HG03135 (cell line): ENCODE results near the gene SPINK5.
"Not testable (repeated sequence)": the region's sequence is repeated elsewhere in the genome, so short reads cannot be mapped to it uniquely, and the experiment has no call there.

ENCODE experiments used
- ATAC-seq: cut with Tn5 transposase; IDR thresholded peaks from one replicate; pipeline ENCODE4 v1.9.1; 2021; ENCODE audit warnings: mild to moderate bottlenecking, moderate library complexity; ENCODE audit not compliant: unreplicated experiment

SPINK5 gene, protein sequence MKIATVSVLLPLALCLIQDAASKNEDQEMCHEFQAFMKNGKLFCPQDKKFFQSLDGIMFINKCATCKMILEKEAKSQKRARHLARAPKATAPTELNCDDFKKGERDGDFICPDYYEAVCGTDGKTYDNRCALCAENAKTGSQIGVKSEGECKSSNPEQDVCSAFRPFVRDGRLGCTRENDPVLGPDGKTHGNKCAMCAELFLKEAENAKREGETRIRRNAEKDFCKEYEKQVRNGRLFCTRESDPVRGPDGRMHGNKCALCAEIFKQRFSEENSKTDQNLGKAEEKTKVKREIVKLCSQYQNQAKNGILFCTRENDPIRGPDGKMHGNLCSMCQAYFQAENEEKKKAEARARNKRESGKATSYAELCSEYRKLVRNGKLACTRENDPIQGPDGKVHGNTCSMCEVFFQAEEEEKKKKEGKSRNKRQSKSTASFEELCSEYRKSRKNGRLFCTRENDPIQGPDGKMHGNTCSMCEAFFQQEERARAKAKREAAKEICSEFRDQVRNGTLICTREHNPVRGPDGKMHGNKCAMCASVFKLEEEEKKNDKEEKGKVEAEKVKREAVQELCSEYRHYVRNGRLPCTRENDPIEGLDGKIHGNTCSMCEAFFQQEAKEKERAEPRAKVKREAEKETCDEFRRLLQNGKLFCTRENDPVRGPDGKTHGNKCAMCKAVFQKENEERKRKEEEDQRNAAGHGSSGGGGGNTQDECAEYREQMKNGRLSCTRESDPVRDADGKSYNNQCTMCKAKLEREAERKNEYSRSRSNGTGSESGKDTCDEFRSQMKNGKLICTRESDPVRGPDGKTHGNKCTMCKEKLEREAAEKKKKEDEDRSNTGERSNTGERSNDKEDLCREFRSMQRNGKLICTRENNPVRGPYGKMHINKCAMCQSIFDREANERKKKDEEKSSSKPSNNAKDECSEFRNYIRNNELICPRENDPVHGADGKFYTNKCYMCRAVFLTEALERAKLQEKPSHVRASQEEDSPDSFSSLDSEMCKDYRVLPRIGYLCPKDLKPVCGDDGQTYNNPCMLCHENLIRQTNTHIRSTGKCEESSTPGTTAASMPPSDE

DNA sequence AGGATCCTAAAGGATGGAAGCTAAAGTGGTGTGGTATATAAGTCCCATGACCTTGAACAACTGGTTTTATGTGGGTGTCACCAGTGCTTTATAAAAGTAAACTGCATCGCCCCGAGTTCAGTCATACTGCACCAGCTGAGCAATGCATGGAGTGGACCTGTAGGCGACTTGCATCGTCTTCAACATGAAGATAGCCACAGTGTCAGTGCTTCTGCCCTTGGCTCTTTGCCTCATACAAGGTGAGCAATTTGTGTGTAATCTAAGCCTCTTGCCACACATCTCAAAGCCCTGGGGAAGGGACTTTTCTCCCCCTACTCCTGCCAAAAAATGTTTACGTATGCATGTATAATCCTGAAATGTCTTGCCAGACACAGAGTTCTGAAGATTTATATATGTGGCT lies at the start of gene SPINK5:
Gene SPINK5, plus strand, starts transcription at position 120 of the 400 bp plus-strand sequence. Its CDS starts 65 bp downstream, at position 185.
- no peak for ATAC-seq

DNA sequence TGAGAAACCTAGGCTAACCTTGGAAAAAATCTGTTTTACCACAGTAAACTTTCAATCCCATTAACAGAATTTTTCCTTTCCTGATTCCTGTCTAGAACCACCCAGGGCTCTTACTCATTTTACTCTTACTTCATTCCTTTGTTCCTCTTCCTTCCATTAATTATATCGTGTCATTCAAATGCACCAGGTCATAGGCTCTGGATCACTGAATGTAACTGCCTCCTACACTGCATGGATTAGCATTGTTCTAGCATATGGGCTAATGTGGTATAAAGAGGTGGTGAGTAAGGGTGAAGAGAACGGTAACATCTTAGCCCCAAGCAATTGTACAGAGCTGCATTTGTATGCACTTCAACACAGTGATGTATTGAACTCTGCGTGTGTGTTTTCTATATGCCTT lies 49.5 kb upstream of the SPINK5 start:
- ATAC-seq: no peak

DNA sequence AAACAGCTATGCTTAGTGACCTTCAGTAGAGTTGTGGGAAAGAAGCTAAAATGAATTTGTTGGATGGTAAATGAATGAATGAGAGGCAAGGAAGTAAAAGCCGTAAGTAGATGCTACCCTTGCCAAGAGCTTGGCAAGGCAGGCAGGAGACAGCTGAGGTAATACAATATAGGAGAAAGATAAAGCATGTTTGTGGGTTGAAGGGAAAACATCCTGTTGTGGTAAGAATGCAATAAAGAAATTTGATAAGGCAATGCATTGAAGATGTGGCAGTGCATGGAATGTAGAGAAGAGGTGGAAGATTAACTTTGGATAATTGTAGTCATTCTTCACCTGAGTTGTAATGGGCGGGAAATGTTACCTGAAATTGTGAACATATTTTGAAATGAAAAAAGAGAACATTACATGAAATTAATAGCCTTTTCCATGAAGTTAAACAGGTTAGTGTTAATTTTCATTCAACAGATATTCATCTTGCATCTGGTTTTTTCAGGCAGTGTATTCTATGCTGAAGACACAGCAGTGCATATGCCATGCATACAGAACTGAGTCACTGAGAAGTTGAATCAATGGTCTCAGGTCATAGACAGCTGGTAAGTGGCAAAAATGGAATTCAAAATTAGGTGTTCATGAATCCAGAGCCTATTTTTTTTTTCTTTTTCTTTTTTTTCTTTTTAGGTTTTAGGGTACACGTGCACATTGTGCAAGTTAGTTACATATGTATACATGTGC lies 43.4 kb upstream of the SPINK5 start:
- ATAC-seq: no peak

DNA sequence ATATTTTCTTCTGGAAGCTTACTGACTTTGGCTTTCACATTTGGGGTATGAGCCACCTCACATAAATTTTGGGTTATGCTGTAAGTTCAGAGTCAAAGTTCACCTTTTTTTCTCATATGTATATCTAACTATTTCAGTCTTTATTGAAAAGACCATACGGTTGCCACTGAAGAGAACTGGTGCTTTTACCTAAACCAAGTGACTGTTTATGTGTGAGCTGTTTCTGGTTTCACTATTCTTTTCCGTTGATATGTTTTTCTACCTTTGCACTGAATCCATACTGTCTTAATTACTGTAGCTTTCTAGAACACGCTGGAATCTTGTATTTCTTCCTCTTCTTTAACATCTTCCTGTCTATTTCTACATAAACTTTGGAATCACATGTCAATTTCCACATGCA lies 36.3 kb upstream of the SPINK5 start:
- no peak for ATAC-seq

DNA sequence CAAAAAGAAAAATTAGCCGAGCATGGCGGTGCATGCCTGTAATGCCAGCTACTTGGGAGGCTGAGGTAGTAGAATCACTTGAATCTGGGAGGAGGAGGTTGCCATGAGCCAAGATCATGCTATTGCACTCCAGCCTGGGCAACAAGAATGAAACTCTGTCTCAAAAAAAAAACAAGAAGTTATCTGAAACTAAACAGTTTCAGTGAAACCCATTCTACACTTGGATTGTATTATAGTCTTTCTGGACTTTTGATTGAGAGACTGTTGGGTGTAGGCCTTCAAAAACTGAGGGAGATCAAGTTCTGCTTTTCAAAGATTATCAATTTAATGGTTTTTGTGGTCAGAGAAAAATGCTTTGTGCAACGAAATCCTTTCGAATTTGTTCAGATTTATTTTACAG lies 34.6 kb upstream of the SPINK5 start:
- ATAC-seq: no peak

DNA sequence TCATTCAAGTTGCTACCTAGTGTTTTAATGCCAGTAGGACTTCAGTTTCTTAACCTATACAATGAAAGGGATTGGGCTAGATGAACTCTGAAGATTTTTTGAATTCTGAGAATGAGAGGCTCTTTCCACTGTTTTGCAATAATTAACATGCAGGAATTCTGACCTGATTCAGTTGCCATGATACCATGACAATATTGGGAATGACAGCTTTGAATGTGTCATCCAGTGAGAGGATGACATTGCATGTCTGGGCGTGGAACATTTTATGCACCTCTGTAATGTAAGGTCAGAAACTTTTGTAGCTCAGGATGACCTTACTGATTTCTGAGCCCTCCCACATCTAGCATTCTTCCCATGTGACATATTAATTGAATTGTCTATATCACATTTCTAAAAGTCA lies 30.6 kb upstream of the SPINK5 start:
- no peak for ATAC-seq

DNA sequence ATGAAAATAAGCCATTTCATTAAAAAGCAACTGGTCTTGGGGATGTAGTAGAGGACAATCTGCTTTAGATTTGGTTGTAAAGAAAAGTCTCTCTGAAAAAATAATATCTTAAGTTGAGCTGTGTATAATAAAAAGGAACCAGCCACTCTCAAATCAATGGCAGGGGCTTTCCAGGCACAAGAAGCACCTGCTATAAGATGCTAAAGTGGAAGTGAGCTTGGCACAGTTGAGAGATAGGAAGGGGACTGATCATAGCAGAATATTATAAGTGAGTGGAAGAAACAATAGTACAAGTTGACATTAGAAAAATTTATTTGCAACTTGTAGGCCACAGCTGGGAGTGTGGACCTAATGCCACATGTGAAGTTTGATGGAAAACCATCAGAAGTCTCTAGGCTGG lies 28.1 kb upstream of the SPINK5 start:
- ATAC-seq: no peak

DNA sequence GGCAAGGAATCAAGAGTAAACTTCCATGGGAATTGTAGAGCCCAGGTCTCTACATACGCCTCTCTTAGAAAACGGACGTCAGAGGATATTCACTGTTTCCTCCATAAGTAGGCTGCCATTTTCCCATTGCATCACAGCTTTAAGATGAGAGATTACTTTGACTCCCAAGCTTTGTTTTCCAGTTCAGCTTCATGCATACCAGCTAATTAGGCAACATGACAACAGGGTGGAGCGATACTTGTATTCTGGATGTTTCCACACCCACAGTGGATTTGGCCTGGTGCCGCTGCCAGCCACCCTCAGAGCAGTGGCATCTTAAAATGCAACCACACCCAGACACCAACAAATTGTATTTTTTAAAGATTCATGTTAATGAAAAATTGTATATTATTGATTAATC lies 20.9 kb upstream of the SPINK5 start:
- no peak for ATAC-seq

DNA sequence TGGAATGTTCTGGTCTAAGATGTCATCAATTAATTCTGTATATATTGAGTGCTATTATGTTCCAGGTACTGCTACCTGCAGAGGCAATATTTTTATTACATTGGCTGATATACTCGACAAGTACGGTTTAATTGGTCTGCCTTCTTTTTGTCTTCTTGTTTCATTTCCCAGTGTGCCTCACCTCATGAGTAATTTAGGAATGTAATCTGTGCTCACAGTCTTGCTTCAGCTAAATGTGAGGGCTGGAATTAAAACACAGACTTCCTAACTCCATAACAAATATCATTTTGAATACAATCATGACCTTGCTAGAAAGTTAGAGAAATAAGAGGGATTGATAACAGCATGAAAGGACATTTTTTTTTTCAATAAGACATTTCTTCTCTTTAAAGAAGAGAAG lies 20.1 kb upstream of the SPINK5 start:
- no peak for ATAC-seq

DNA sequence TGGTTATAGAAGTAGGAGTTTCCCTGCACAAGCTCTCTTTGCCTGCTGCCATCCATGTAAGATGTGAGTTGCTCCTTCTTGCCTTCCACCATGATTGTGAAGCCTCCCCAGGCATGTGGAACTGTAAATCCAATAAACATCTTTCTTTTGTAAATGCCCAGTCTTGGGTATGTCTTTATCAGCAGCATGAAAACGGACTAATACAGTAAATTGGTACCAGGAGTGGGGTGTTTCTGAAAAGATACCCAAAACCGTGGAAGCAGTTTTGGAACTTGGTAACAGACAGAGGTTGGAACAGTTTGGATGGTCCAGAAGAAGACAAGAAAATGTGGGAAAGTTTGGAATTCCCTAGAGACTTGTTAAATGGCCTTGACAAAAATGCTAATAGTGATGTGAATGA lies 8.6 kb upstream of the SPINK5 start:
- not testable (repeated sequence) for ATAC-seq

DNA sequence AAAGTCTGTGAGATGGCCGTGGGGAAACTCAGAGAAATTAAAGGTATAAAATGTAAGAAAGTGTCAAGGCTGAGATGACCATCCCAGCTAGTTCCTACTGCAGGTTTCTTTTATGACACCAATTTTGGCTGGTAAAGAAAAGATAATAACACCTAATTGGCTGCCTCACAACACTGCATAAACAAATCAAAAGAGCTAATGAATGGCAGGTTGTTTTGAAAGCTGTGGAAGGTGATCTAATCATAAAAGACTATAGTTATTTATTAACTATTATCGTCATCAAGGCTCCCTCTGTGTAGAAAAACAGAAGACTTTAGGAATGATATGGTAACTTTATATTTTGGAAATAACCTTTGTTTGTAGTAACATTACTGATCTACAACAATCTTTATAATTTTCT lies 3.5 kb upstream of the SPINK5 start:
- no peak for ATAC-seq

DNA sequence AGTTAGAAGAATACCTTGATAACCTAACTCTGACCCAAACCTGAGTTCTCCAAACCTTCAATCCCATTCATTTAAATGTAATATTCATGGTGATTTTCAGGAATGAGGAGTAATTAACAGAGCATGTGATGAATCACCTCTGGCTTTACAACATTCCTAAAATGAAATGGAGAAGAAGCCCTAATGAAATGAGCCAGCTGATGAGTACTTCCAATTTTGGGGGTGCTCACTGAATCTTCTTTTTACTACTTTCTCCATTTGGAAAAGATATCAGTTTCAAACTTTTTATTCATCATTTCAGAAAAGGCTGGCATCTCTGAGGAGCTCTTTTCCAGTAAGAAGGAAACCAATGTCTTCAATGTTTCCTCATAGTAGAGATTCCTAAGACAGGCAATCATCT lies 2.9 kb upstream of the SPINK5 start:
- ATAC-seq: no peak

DNA sequence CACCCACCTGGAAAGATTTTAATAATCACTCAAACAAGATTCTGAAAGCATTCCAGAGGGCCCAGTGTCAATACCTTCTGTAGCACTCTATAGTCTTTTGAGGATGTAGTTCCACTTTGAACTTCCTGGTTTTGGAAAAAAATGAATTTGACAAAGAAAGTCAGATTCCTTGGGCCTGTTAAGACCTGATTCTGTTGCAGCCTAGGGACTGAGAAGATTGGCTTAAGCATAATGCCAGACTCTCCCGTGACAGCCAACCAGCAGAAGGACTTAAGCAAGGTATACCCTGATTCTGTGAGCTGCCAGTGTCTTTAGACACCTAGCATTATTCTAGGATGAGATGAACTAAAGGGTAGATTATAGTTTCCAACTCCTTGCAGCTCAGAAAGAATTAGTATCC lies 6.8 kb downstream of the SPINK5 start:
- no peak for ATAC-seq

DNA sequence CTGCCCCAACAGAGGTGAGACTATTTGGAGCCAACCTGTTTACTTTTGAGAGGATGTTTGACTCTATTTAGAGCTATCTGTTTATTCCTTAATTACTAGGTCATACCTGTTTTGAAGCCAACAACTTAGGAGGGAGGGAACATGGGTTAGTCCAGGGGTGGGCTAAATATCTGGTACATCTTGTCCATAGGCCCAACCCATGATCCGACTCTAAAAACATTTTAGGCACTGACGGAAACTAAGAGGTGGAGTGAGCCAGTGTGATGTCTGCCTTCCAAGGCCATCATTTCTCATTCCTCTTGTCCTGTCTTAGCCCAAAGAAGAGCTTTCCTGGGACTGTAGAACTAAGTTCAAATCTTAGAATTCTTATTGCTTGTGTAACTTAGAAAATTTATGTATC lies 8.4 kb downstream of the SPINK5 start:
- ATAC-seq: no peak

DNA sequence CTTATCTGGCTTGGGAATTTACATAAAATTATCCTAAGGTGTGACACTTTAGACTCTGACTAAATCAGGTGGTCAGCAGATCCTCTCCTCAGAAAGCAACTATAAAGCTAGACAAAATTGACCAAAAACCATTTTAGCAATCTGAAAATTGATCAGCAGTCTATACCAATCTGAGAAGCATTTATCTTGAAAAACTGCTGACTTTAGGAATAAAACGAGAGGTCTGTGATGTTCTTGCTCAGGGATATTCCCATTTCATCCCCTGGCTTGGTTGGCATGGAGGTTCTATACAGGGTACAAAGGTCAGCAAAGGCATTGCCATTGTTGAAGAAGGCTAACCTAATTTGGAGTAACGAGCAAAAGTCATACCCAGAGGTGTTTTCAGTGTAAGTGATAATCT lies 11.7 kb downstream of the SPINK5 start:
- no peak for ATAC-seq

DNA sequence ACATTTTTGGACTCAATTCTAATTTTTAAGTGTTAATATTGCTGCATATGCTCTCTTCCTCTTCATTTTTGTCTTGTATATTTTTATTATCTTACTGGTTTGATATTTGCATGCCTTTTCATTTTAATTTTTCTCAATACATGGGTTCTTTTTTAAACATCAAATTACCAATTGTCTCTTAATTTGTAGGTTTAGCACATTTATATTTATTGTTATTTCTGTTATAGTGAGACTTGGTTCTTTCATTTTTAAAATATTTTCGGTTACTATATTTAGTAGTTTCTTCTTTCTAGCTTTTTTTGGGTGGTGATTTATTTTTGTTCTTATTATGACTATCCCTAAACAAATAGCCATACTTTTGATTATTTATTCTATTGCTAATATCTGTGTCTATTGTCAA lies 19.4 kb downstream of the SPINK5 start:
- ATAC-seq: no peak

DNA sequence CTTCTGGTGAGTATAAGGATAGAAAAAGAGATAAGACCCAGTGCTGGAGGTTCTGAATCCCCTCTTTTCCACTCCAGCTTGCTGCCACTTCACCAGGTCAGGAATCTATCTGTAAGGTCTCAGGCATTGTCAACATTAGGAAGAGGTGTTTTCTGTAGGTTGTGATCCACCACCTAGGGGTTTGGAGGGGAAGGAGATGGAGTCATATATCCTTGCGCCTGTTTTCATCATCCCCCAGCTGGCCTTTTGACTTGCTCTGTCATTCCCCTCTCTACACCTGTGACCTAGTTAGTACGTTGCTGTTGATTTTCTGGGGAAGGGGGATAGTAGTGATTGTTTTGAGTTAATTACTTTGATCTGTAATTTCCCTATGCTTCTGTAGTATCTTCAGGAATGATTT lies 20.5 kb downstream of the SPINK5 start:
- no peak for ATAC-seq

DNA sequence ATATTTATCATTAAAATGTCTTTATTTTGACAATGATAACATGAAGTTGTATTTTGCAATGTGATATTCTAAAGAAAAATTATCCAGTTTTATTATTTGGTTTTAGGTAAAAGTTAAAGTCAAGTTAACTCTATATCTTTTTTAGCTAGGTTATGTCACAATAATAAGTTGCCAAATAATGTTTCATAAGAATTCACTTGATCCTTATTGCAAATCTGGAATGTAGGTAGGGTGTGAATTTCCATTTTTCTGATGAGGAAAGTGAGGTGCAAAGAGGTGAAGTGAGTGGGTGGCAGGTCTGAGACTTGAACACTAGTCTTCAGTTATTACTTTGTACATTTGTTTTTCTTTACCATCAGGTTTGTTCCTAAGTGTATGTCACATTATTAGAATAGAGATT lies 21.5 kb downstream of the SPINK5 start:
- no peak for ATAC-seq

DNA sequence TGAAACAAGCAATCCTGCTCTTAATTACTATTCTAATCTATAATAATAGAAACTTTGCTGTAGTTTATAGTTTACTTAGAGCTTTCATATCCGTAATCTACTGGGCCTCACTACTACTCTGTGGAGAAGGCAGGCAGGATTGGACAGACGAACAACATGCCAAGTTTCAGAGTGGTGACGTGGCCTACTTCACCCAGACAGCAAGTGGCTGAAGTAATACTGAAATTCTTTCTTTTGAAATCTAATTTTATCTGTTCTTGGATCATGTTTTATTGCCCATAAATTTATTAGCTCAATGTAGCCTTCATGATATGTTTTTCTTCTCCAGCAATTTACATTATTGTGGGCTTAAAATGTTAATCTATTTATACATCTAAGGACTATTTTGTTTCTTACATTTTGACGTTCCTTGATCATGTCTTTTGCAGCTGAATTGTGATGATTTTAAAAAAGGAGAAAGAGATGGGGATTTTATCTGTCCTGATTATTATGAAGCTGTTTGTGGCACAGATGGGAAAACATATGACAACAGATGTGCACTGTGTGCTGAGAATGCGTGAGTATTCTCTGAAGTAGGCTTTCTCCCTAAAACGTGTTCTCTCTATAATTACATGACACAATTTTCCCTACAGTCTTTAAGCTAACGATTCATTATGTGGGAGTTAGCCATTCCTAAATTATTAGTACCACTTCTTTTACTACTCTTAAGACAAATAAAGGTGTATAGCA lies 22.4 kb downstream of the SPINK5 start:
- ATAC-seq: no peak

DNA sequence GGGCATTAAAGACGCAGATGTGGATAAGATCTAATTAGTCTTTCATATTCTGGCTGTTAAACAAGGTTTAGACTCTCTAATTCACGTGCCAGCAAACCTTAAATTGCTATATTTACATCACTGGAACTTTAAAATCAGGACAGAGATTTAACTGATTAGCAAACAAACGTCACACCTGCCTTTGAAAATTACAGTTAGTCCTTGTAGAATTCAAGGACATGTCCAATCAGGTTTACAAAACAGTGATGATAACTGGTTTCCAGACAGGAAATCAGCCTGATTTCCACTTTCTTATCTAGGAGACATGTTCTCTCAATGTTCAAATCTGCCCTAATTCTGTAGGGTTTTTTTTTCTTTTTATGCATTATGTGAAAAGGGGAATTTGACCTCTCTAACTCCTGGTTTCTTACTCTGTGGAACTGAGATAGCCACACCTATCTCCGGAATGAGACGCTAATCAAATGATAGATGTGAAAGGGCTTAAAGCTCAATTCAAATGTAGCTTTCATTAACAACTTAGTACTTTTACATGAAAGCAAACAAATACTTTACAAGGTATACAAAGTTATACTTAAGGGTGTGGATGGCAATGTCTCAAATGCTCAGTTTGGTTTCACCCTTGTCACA lies 26.5 kb downstream of the SPINK5 start:
- no peak for ATAC-seq
